ENCODE measurements around the gene KCTD8.

- TF ChIP-seq CTCF (IDR thresholded peaks at IDR 0.05; ENCODE audit: poor library complexity, severe bottlenecking) (no peak), TAF1 (IDR thresholded peaks at IDR 0.05; ENCODE audit: low read depth) (no peak)
These were observed 212.7 kb downstream of the KCTD8 start for GRCh38 chr4:44235897-44236296.
